AG09309 (cell line): Measurements from ENCODE around the gene EVA1A.
A peak's percentile ranks its signal among the peaks of the same experiment; 100 is the strongest.

Experiments
- DNase-seq: peaks from one replicate; pipeline ENCODE4 v3.0.0-alpha.2; 2010; ENCODE audit warnings: low read depth
- H3K4me3 ChIP-seq: 2 replicates; pipeline ENCODE4 v1.5.1; 2011; ENCODE audit warnings: mild to moderate bottlenecking, low read depth, low read length, moderate library complexity; ENCODE audit not compliant: control insufficient read depth
- TF ChIP-seq, protein P1 (sequence below): IDR thresholded peaks from 2 replicates; pipeline ENCODE4 v1.5.1; 2011; ENCODE audit warnings: mild to moderate bottlenecking, low read depth, low read length, inconsistent platforms; ENCODE audit not compliant: insufficient read depth, control insufficient read depth; ENCODE audit errors: missing control alignments

Gene EVA1A

DNA sequence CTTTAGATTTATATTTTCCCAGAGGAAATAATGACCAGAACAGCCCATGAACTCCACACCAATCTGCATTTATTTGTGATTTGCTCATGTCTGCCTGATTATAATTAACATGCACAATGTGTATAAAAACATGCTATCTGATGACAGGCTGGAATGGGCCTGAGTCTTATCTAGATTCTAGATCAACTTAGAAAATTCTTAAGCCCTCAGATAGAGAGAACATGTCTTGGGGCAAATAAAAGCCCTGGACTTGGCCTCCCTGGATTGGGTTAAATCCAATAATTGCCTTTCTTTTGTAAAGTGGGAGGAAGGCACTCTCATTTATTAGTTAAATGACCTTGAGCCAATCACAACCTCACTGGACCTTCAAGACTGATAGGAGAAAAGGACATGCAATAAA lies 61.8 kb downstream of the EVA1A start:
- TF ChIP-seq, protein P1, sequence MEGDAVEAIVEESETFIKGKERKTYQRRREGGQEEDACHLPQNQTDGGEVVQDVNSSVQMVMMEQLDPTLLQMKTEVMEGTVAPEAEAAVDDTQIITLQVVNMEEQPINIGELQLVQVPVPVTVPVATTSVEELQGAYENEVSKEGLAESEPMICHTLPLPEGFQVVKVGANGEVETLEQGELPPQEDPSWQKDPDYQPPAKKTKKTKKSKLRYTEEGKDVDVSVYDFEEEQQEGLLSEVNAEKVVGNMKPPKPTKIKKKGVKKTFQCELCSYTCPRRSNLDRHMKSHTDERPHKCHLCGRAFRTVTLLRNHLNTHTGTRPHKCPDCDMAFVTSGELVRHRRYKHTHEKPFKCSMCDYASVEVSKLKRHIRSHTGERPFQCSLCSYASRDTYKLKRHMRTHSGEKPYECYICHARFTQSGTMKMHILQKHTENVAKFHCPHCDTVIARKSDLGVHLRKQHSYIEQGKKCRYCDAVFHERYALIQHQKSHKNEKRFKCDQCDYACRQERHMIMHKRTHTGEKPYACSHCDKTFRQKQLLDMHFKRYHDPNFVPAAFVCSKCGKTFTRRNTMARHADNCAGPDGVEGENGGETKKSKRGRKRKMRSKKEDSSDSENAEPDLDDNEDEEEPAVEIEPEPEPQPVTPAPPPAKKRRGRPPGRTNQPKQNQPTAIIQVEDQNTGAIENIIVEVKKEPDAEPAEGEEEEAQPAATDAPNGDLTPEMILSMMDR: no peak
- H3K4me3 ChIP-seq: no peak overlapping the region
- no peak for DNase-seq

DNA sequence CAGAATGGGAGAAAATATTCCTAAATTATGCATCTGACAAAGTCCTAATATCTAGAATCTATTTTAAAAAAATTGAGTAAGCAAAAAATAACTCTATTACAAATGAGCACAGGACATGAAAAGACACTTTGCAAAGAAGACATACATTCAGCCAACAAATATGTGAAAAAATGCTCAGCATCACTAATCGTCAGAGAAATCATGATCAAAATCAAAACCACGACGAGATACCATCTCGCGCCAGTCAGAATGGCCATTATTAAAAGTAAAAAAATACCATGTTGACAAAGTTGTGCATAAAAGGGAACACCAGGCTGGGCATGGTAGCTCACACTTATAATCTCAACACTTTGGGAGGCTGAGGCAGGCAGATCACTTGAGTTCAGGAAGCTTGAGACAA lies 63.5 kb downstream of the EVA1A start:
- TF ChIP-seq, protein P1: no peak
- DNase-seq: no peak

GRCh38 chr2:75495862-75496261 lies 64.9 kb downstream of the EVA1A start:
- TF ChIP-seq, protein P1: no peak
- no peak for DNase-seq
- no peak overlapping the region for H3K4me3 ChIP-seq

More for the DNA sequence above, 63.5 kb downstream of the EVA1A start:
- no peak overlapping the region for H3K4me3 ChIP-seq

DNA sequence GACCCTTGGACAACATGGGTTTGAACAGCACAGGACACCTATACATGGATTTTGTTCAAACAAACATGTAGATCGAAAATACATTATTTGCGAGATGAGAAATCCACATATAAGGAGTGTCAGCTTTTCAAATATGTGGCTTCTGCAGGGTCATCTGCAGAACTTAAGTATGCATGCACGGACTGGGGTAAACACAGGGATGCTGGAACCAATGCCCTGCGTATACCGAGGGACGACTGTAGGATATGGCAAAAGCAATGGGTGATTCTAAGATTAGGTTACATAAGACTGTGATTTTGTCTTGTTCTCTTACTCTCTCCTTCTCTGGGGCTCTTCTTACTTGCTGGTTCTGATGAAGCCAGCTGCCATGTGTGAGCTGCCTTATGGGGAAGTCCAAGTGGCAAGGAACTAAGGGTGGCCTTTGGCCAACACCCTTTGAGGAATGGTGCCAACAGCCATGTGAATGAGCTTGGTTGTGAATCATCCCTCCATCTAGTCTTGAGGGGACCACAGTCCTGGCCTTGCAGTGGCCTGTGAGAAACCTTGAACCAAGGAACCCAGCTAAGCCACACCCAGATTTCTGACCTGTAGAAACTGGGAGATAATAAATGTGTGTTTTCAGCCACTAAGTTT lies 66.5 kb downstream of the EVA1A start:
- TF ChIP-seq, protein P1: no peak

GRCh38 chr2:75493230-75493629 lies 67.5 kb downstream of the EVA1A start:
- DNase-seq: no peak
- H3K4me3 ChIP-seq: no peak overlapping the region
- TF ChIP-seq, protein P1: no peak

More for the DNA sequence above, 66.5 kb downstream of the EVA1A start:
- DNase-seq: no peak
- H3K4me3 ChIP-seq: no peak overlapping the region

- H3K4me3 ChIP-seq: no peak overlapping the region
- TF ChIP-seq, protein P1: no peak
- DNase-seq: peak; percentile 66
These were observed 69.5 kb downstream of the EVA1A start for GRCh38 chr2:75491129-75491753.
